Activated gamma-delta T cell treated with anti-CD3 and anti-CD28 coated beads, Interleukin-2, amount 50 U/mL, for 16 hours (primary cell): Measurements from ENCODE around the gene AQP6.
A peak's percentile ranks its signal among the peaks of the same experiment; 100 is the strongest.

Source experiments
- DNase-seq: peaks from one replicate; pipeline ENCODE4 v3.0.0-alpha.2; 2020; ENCODE audit warnings: low read depth

The AQP6 gene

GRCh38 chr12:49956663-49957569, 15.8 kb upstream of the AQP6 start:
- DNase-seq, result no peak

GRCh38 chr12:49957570-49957967, 15.2 kb upstream of the AQP6 start:
- DNase-seq, result no peak

GRCh38 chr12:49959685-49960473, 12.9 kb upstream of the AQP6 start:
- DNase-seq, result no peak

GRCh38 chr12:49960474-49961110, 12.2 kb upstream of the AQP6 start:
- no peak for DNase-seq

GRCh38 chr12:49961111-49961922, 11.4 kb upstream of the AQP6 start, which contains the start of gene AQP5:
Gene AQP5, plus strand, starts transcription at chr12:49961872. Its CDS starts 146 bp downstream, at chr12:49962018.
- DNase-seq, result no peak

- DNase-seq, result no peak
Observed at GRCh38 chr12:49961993-49962764, 10.6 kb upstream of the AQP6 start.

- no peak for DNase-seq
Observed at GRCh38 chr12:49962861-49963765, 9.6 kb upstream of the AQP6 start.

- no peak for DNase-seq
Observed at GRCh38 chr12:49963976-49964815, 8.6 kb upstream of the AQP6 start.

GRCh38 chr12:49964849-49965624, 7.7 kb upstream of the AQP6 start:
- no peak for DNase-seq

GRCh38 chr12:49965836-49966235, 6.9 kb upstream of the AQP6 start:
- no peak for DNase-seq

GRCh38 chr12:49966511-49967041, 6.2 kb upstream of the AQP6 start:
- DNase-seq, result no peak

GRCh38 chr12:49967042-49967776, 5.5 kb upstream of the AQP6 start:
- DNase-seq, result peak; percentile 91

GRCh38 chr12:49967777-49968250, 4.9 kb upstream of the AQP6 start:
- DNase-seq, result no peak

- no peak for DNase-seq
Observed at GRCh38 chr12:49968471-49968870, 4.3 kb upstream of the AQP6 start.

- DNase-seq, result no peak
Observed at GRCh38 chr12:49969027-49969426, 3.7 kb upstream of the AQP6 start.

- DNase-seq, result no peak
Observed at GRCh38 chr12:49969651-49970429, 2.9 kb upstream of the AQP6 start.
